ENCODE measurements around the gene TGFBR2.

The TGFBR2 gene

GRCh38 chr3:30708472-30708871, 102.1 kb downstream of the TGFBR2 start:
- DNase-seq (ENCODE audit: low read depth in 2 of 3, low spot score in 1 of 3), result no peak

- DNase-seq (ENCODE audit: low read depth in 2 of 3, low spot score in 1 of 3), result no peak
Observed at GRCh38 chr3:30710017-30710416, 103.6 kb downstream of the TGFBR2 start.

GRCh38 chr3:30711151-30711550, 104.8 kb downstream of the TGFBR2 start:
- no peak for DNase-seq (ENCODE audit: low read depth in 2 of 3, low spot score in 1 of 3)

GRCh38 chr3:30711867-30712266, 105.5 kb downstream of the TGFBR2 start:
- no peak for DNase-seq (ENCODE audit: low read depth in 2 of 3, low spot score in 1 of 3)

- DNase-seq (ENCODE audit: low read depth in 2 of 3, low spot score in 1 of 3), result no peak
Observed at GRCh38 chr3:30712991-30713390, 106.6 kb downstream of the TGFBR2 start.

GRCh38 chr3:30713885-30714503, 107.6 kb downstream of the TGFBR2 start:
- DNase-seq (ENCODE audit: low read depth in 2 of 3, low spot score in 1 of 3), result no peak

GRCh38 chr3:30719536-30719935, 113.1 kb downstream of the TGFBR2 start:
- no peak for DNase-seq (ENCODE audit: low read depth in 2 of 3, low spot score in 1 of 3)

GRCh38 chr3:30720586-30721313, 114.3 kb downstream of the TGFBR2 start:
- no peak for DNase-seq (ENCODE audit: low read depth in 2 of 3, low spot score in 1 of 3)

GRCh38 chr3:30721314-30721634, 114.9 kb downstream of the TGFBR2 start:
- DNase-seq (ENCODE audit: low read depth in 2 of 3, low spot score in 1 of 3), result no peak

GRCh38 chr3:30723211-30723610, 116.8 kb downstream of the TGFBR2 start:
- DNase-seq (ENCODE audit: low read depth in 2 of 3, low spot score in 1 of 3), result no peak

GRCh38 chr3:30724863-30725262, 118.5 kb downstream of the TGFBR2 start:
- no peak for DNase-seq (ENCODE audit: low read depth in 2 of 3, low spot score in 1 of 3)

- no peak for DNase-seq (ENCODE audit: low read depth in 2 of 3, low spot score in 1 of 3)
Observed at GRCh38 chr3:30728143-30728542, 121.7 kb downstream of the TGFBR2 start.

GRCh38 chr3:30729512-30729911, 123.1 kb downstream of the TGFBR2 start:
- DNase-seq (ENCODE audit: low read depth in 2 of 3, low spot score in 1 of 3), result no peak

- DNase-seq (ENCODE audit: low read depth in 2 of 3, low spot score in 1 of 3), result no peak
Observed at GRCh38 chr3:30729936-30730335, 123.5 kb downstream of the TGFBR2 start.

- DNase-seq (ENCODE audit: low read depth in 2 of 3, low spot score in 1 of 3), result no peak
Observed at GRCh38 chr3:30730967-30731366, 124.6 kb downstream of the TGFBR2 start.

GRCh38 chr3:30733209-30733608, 126.8 kb downstream of the TGFBR2 start:
- DNase-seq (ENCODE audit: low read depth in 2 of 3, low spot score in 1 of 3), result no peak

GRCh38 chr3:30733696-30734095, 127.3 kb downstream of the TGFBR2 start:
- no peak for DNase-seq (ENCODE audit: low read depth in 2 of 3, low spot score in 1 of 3)

GRCh38 chr3:30737743-30738499, 131.5 kb downstream of the TGFBR2 start:
- no peak for DNase-seq (ENCODE audit: low read depth in 2 of 3, low spot score in 1 of 3)

GRCh38 chr3:30738605-30739004, 132.2 kb downstream of the TGFBR2 start:
- DNase-seq (ENCODE audit: low read depth in 2 of 3, low spot score in 1 of 3), result no peak

- no peak for DNase-seq (ENCODE audit: low read depth in 2 of 3, low spot score in 1 of 3)
Observed at GRCh38 chr3:30741889-30742288, 135.5 kb downstream of the TGFBR2 start.

GRCh38 chr3:30742796-30743619, 136.6 kb downstream of the TGFBR2 start:
- DNase-seq (ENCODE audit: low read depth in 2 of 3, low spot score in 1 of 3), result no peak
